Esophagus muscularis mucosa (tissue), 4 donors: ENCODE data around the gene MRM2. TPM values are rescaled to one million over a fixed set of nuclear protein-coding genes. Genes with fewer than 3 reads are reported as not detected.

Source experiments
- total RNA-seq, 4 donors: library from RNA; depleted of rRNA; stranded (reverse); fragments of >200 nt; gene quantifications; one replicate each; pipeline versions ENCODE4 v1.1.0 to v1.2.1, GENCODE V29; 2016

MRM2 gene
- total RNA-seq, 4 donors from 2014 or later: 13.3 to 20.3 (median 16.5) TPM

Other genes starting within 250 kb of the MRM2 start
- 10 to 100 TPM; 22.2 to 33.1 (median 29.5) TPM for gene MAD1L1, start 9.3 kb downstream of the MRM2 start, total RNA-seq
- 10 to 100 TPM; 10.9 to 18.7 (median 18.0) TPM for gene NUDT1, start within 50 bp of the MRM2 start, total RNA-seq
- 1 to 10 TPM; 6.8 to 9.9 (median 8.7) TPM for gene SNX8, start 72.2 kb upstream of the MRM2 start, total RNA-seq
- 100 to 1,000 TPM; 105 to 155 (median 128) TPM for gene EIF3B, start 112.6 kb upstream of the MRM2 start, total RNA-seq
- gene CHST12, start 161.4 kb upstream of the MRM2 start, total RNA-seq: 10 to 100 TPM in 2 of 4 donors, 1 to 10 TPM in 2; 6.6 to 24.0 (median 14.8) TPM
- not detected for gene GRIFIN, start 234.2 kb upstream of the MRM2 start, total RNA-seq